Measurements from ENCODE around the gene RNF220.

- TF ChIP-seq CTCF (IDR thresholded peaks at IDR 0.05; ENCODE audit: low read depth, low read length, poor library complexity, severe bottlenecking): no peak
- no peak for TF ChIP-seq EZH2phosphoT487 (IDR thresholded peaks at IDR 0.05; ENCODE audit: borderline replicate concordance, low read length)
Measured at GRCh38 chr1:44569491-44569890, 164.4 kb downstream of the RNF220 start.
